Measurements from ENCODE around the gene ESF1.

- TF ChIP-seq FOXA1 (IDR thresholded peaks at IDR 0.05; ENCODE audit: borderline replicate concordance): no peak
- TF ChIP-seq FOS (IDR thresholded peaks at IDR 0.05; ENCODE audit: extremely low read depth, insufficient read length): no peak
- no peak for TF ChIP-seq FOXJ3 (CRISPR knock-in tag; IDR thresholded peaks at IDR 0.05)
- no peak for TF ChIP-seq NFE2L1 (tag; IDR thresholded peaks at IDR 0.05; ENCODE audit: borderline replicate concordance, low read depth)
- no peak for TF ChIP-seq ATF4 (CRISPR knock-in tag; IDR thresholded peaks at IDR 0.05)
- no peak for TF ChIP-seq ZNF311 (CRISPR knock-in tag; IDR thresholded peaks at IDR 0.05)
- no peak for TF ChIP-seq ZBTB40 (IDR thresholded peaks at IDR 0.05)
- no peak for TF ChIP-seq ZBTB40 (CRISPR knock-in tag; IDR thresholded peaks at IDR 0.05)
- TF ChIP-seq ZEB2 (IDR thresholded peaks at IDR 0.05): no peak
- no peak for TF ChIP-seq CTCF (IDR thresholded peaks at IDR 0.05 in 2 of 3, conservative IDR thresholded peaks at IDR 0.05 in 1 of 3; ENCODE audit: insufficient read depth in 2 of 3, low read depth in 1 of 3, low read length in 3 of 3)
- no peak for TF ChIP-seq HSF4 (CRISPR knock-in tag; IDR thresholded peaks at IDR 0.05; ENCODE audit: borderline replicate concordance)
Observed at GRCh38 chr20:13678944-13679343, 105.8 kb downstream of the ESF1 start.

Data from K562 (cell line).